Fibroblast of the conjunctiva (primary cell): ENCODE data around the gene SCARB1.

Experiments
- DNase-seq: peaks from one replicate; pipeline ENCODE4 v3.0.0-alpha.2; 2010; ENCODE audit warnings: low read depth

SCARB1 gene

GRCh38 chr12:124842073-124842749 lies 21.5 kb downstream of the SCARB1 start:
- no peak for DNase-seq

- no peak for DNase-seq
These were observed 22.1 kb downstream of the SCARB1 start for GRCh38 chr12:124841558-124841945.

GRCh38 chr12:124837958-124838803 lies 25.5 kb downstream of the SCARB1 start:
- peak; percentile 96 for DNase-seq

GRCh38 chr12:124837249-124837897 lies 26.3 kb downstream of the SCARB1 start:
- no peak for DNase-seq

GRCh38 chr12:124836759-124837158 lies 26.9 kb downstream of the SCARB1 start:
- DNase-seq, result no peak

- DNase-seq, result no peak
These were observed 27.8 kb downstream of the SCARB1 start for GRCh38 chr12:124835656-124836410.

GRCh38 chr12:124834822-124835221 lies 28.8 kb downstream of the SCARB1 start:
- no peak for DNase-seq

GRCh38 chr12:124833693-124834122 lies 30.0 kb downstream of the SCARB1 start:
- DNase-seq, result no peak

- no peak for DNase-seq
These were observed 30.8 kb downstream of the SCARB1 start for GRCh38 chr12:124832856-124833255.

GRCh38 chr12:124831590-124831989 lies 32.1 kb downstream of the SCARB1 start:
- DNase-seq, result no peak

- DNase-seq, result no peak
These were observed 33.4 kb downstream of the SCARB1 start for GRCh38 chr12:124830306-124830705.

- no peak for DNase-seq
These were observed 33.9 kb downstream of the SCARB1 start for GRCh38 chr12:124829708-124830304.

GRCh38 chr12:124829008-124829707 lies 34.5 kb downstream of the SCARB1 start:
- DNase-seq, result peak; percentile 89

GRCh38 chr12:124828264-124829007 lies 35.2 kb downstream of the SCARB1 start:
- peak; percentile 33 for DNase-seq

GRCh38 chr12:124827588-124828184 lies 36.0 kb downstream of the SCARB1 start:
- DNase-seq, result no peak

- DNase-seq, result no peak
These were observed 39.5 kb downstream of the SCARB1 start for GRCh38 chr12:124824195-124824594.

- DNase-seq, result no peak
These were observed 40.2 kb downstream of the SCARB1 start for GRCh38 chr12:124823272-124823970.

GRCh38 chr12:124822218-124822617 lies 41.4 kb downstream of the SCARB1 start:
- DNase-seq, result no peak
